Measurements from ENCODE around the gene FNDC3A.
A peak's percentile ranks its signal among the peaks of the same experiment; 100 is the strongest.

- peak; percentile 83 for TF ChIP-seq EZH2 (IDR thresholded peaks at IDR 0.05; ENCODE audit: borderline replicate concordance, low read depth, low read length, poor library complexity, severe bottlenecking)
- TF ChIP-seq CTCF (conservative IDR thresholded peaks at IDR 0.05; ENCODE audit: low read depth, low read length): no peak
Observed at GRCh38 chr13:49220856-49221589, 245.3 kb downstream of the FNDC3A start.
